Umbilical cord (tissue), 2 donors: Measurements from ENCODE around the gene FOXP2. TPM values are rescaled to one million over a fixed set of nuclear protein-coding genes. Genes with fewer than 3 reads are reported as not detected.
A peak's percentile ranks its signal among the peaks of the same experiment; 100 is the strongest.
"Not testable (repeated sequence)": the region's sequence is repeated elsewhere in the genome, so short reads cannot be mapped to it uniquely, and the experiment has no call there.

Experiments
- DNase-seq: peaks from one replicate; pipeline ENCODE4 v3.0.0-alpha.2; 2015; ENCODE audit warnings: low spot score
- total RNA-seq: library from RNA; depleted of rRNA; stranded (reverse); fragments of >200 nt; gene quantifications from one replicate; pipeline ENCODE4 v1.2.3, GENCODE V29; 2014; ENCODE audit warnings: low replicate concordance; ENCODE audit not compliant: insufficient read depth

Gene FOXP2
- total RNA-seq, 1 donor from 2014 or later = 13.0 TPM

- DNase-seq = not testable (repeated sequence)
Observed at GRCh38 chr7:114580963-114581362, 166.3 kb downstream of the FOXP2 start.

GRCh38 chr7:114588506-114588905 is 173.9 kb downstream of the FOXP2 start:
- no peak for DNase-seq

- DNase-seq = no peak
Observed at GRCh38 chr7:114589436-114589835, 174.8 kb downstream of the FOXP2 start.

GRCh38 chr7:114590298-114590697 is 175.7 kb downstream of the FOXP2 start:
- DNase-seq = no peak

GRCh38 chr7:114598946-114599345 is 184.3 kb downstream of the FOXP2 start:
- no peak for DNase-seq

- DNase-seq = no peak
Observed at GRCh38 chr7:114606100-114606499, 191.5 kb downstream of the FOXP2 start.

- not testable (repeated sequence) for DNase-seq
Observed at GRCh38 chr7:114608822-114609221, 194.2 kb downstream of the FOXP2 start.

- no peak for DNase-seq
Observed at GRCh38 chr7:114620208-114620607, 205.6 kb downstream of the FOXP2 start.

- DNase-seq = no peak
Observed at GRCh38 chr7:114622221-114622620, 207.6 kb downstream of the FOXP2 start.

GRCh38 chr7:114623146-114623545 is 208.5 kb downstream of the FOXP2 start:
- DNase-seq = no peak

- DNase-seq = no peak
Observed at GRCh38 chr7:114627231-114627630, 212.6 kb downstream of the FOXP2 start.

GRCh38 chr7:114628362-114628761 is 213.7 kb downstream of the FOXP2 start:
- DNase-seq = no peak

- peak; percentile 8 for DNase-seq
Observed at GRCh38 chr7:114629762-114630161, 215.1 kb downstream of the FOXP2 start.

- DNase-seq = no peak
Observed at GRCh38 chr7:114630201-114630990, 215.8 kb downstream of the FOXP2 start.

GRCh38 chr7:114631249-114631822 is 216.7 kb downstream of the FOXP2 start:
- DNase-seq = no peak

- no peak for DNase-seq
Observed at GRCh38 chr7:114639451-114639850, 224.8 kb downstream of the FOXP2 start.

- DNase-seq = no peak
Observed at GRCh38 chr7:114644455-114644854, 229.8 kb downstream of the FOXP2 start.

GRCh38 chr7:114645451-114645850 is 230.8 kb downstream of the FOXP2 start:
- no peak for DNase-seq

GRCh38 chr7:114647518-114647917 is 232.9 kb downstream of the FOXP2 start:
- DNase-seq = no peak

- no peak for DNase-seq
Observed at GRCh38 chr7:114648117-114648516, 233.5 kb downstream of the FOXP2 start.

GRCh38 chr7:114648680-114649079 is 234.1 kb downstream of the FOXP2 start:
- no peak for DNase-seq

GRCh38 chr7:114649689-114650088 is 235.1 kb downstream of the FOXP2 start:
- no peak for DNase-seq

- no peak for DNase-seq
Observed at GRCh38 chr7:114650491-114650890, 235.9 kb downstream of the FOXP2 start.
